ENCODE data around the gene ZRANB3. TPM values are rescaled to one million over a fixed set of nuclear protein-coding genes. Genes with fewer than 3 reads are reported as not detected.

The ZRANB3 gene
- total and polyA plus RNA-seq, 2 experiments from 2014 or later = 10.5 to 16.8 TPM

DNA sequence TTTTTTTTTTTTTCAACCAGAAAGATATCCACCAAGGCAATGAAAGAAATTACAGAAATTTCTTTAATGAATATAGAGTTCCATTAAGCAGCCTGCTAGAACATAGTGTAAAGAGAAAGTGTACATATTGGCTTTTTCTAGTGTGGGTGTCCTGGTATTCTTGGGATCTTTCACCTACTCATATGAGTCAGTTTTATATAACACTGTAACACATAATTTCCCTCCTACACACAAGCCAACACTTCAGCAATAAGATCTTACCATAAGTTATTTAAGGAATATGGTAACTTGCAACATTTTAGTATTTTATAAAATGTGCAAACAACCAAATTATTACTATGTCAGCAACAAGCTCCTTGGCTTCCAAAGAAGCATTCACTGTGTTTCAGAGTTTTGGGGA, 59.9 kb downstream of the ZRANB3 start (continued):
- TF ChIP-seq, protein P1, sequence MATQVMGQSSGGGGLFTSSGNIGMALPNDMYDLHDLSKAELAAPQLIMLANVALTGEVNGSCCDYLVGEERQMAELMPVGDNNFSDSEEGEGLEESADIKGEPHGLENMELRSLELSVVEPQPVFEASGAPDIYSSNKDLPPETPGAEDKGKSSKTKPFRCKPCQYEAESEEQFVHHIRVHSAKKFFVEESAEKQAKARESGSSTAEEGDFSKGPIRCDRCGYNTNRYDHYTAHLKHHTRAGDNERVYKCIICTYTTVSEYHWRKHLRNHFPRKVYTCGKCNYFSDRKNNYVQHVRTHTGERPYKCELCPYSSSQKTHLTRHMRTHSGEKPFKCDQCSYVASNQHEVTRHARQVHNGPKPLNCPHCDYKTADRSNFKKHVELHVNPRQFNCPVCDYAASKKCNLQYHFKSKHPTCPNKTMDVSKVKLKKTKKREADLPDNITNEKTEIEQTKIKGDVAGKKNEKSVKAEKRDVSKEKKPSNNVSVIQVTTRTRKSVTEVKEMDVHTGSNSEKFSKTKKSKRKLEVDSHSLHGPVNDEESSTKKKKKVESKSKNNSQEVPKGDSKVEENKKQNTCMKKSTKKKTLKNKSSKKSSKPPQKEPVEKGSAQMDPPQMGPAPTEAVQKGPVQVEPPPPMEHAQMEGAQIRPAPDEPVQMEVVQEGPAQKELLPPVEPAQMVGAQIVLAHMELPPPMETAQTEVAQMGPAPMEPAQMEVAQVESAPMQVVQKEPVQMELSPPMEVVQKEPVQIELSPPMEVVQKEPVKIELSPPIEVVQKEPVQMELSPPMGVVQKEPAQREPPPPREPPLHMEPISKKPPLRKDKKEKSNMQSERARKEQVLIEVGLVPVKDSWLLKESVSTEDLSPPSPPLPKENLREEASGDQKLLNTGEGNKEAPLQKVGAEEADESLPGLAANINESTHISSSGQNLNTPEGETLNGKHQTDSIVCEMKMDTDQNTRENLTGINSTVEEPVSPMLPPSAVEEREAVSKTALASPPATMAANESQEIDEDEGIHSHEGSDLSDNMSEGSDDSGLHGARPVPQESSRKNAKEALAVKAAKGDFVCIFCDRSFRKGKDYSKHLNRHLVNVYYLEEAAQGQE (IDR thresholded peaks at IDR 0.05; ENCODE audit: unreplicated experiment) = no peak

- Histone ChIP-seq H3K4me3 (no peak overlapping the region), H3K79me2 (replicated peaks; ENCODE audit: insufficient read depth) (no peaks in the 10 kb centered on the region)
Observed at GRCh38 chr2:135457279-135457678, 73.7 kb downstream of the ZRANB3 start.

GRCh38 chr2:135456835-135457234, 74.2 kb downstream of the ZRANB3 start:
- no peak for ATAC-seq
- DNase-seq (ENCODE audit: low spot score) = no peak
- peaks cover 38% of the 10 kb centered on the region for H3K9me3 Mint-ChIP-seq
- Histone ChIP-seq H3K79me2 (replicated peaks; ENCODE audit: insufficient read depth) (no peaks in the 10 kb centered on the region), H2AFZ (no peak overlapping the region), H4K20me1 (replicated peaks; ENCODE audit: insufficient read depth) (no peaks in the 10 kb centered on the region), H3K36me3 (ENCODE audit: insufficient read depth) (peaks cover 6% of the 10 kb centered on the region; the same call in 1 of the 2 replicates), H3K27ac (ENCODE audit: low read depth) (no peak overlapping the region), H3K9me2 (ENCODE audit: insufficient read depth) (no peaks in the 10 kb centered on the region), H3F3A (replicated peaks; ENCODE audit: low read depth) (no peaks in the 10 kb centered on the region), H3K27me3 (ENCODE audit: insufficient read depth) (no peaks in the 10 kb centered on the region), H3K4me3 (no peak overlapping the region), H3K4me2 (no peak overlapping the region), H3K4me1 (ENCODE audit: insufficient read depth) (peaks cover 14% of the 10 kb centered on the region)
- H3K4me1 Mint-ChIP-seq = peaks cover 9% of the 10 kb centered on the region; the same call in 2 of the 3 replicates
- no peak overlapping the region for H3K4me3 Mint-ChIP-seq
- no peaks in the 10 kb centered on the region for H3K27me3 Mint-ChIP-seq (ENCODE audit: insufficient read depth, low read depth, poor library complexity)
- no peak overlapping the region for H3K27ac Mint-ChIP-seq
- peaks cover 57% of the 10 kb centered on the region for H3K36me3 Mint-ChIP-seq (ENCODE audit: low read depth)
- TF ChIP-seq EZH2 (IDR thresholded peaks at IDR 0.05; ENCODE audit: low read depth, unreplicated experiment) (no peak), ZNF331 (CRISPR knock-in tag; IDR thresholded peaks at IDR 0.05; ENCODE audit: low read depth) (no peak), POLR2AphosphoS5 (IDR thresholded peaks at IDR 0.05; ENCODE audit: low read depth) (no peak), NANOG (IDR thresholded peaks at IDR 0.05; ENCODE audit: borderline replicate concordance) (no peak)
- TF ChIP-seq, protein P1 (IDR thresholded peaks at IDR 0.05; ENCODE audit: unreplicated experiment) = no peak
- TF ChIP-seq, protein P2, sequence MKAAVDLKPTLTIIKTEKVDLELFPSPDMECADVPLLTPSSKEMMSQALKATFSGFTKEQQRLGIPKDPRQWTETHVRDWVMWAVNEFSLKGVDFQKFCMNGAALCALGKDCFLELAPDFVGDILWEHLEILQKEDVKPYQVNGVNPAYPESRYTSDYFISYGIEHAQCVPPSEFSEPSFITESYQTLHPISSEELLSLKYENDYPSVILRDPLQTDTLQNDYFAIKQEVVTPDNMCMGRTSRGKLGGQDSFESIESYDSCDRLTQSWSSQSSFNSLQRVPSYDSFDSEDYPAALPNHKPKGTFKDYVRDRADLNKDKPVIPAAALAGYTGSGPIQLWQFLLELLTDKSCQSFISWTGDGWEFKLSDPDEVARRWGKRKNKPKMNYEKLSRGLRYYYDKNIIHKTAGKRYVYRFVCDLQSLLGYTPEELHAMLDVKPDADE (IDR thresholded peaks at IDR 0.05) = no peak

More at GRCh38 chr2:135457279-135457678, 73.7 kb downstream of the ZRANB3 start:
- no peak for DNase-seq (ENCODE audit: low spot score)
- no peaks in the 10 kb centered on the region for H3K9me2 ChIP-seq (ENCODE audit: insufficient read depth)
- Mint-ChIP-seq H3K4me3 (no peak overlapping the region), H3K36me3 (ENCODE audit: low read depth) (peaks cover 52% of the 10 kb centered on the region), H3K9me3 (peaks cover 33% of the 10 kb centered on the region), H3K27me3 (ENCODE audit: insufficient read depth, low read depth, poor library complexity) (no peaks in the 10 kb centered on the region), H3K27ac (no peak overlapping the region), H3K4me1 (peaks cover 13% of the 10 kb centered on the region; the same call in 2 of the 3 replicates)
- H3F3A ChIP-seq (replicated peaks; ENCODE audit: low read depth) = no peaks in the 10 kb centered on the region
- no peak for ATAC-seq
- no peak overlapping the region for H3K4me2 ChIP-seq
- H3K27me3 ChIP-seq (ENCODE audit: insufficient read depth) = no peaks in the 10 kb centered on the region
- H3K36me3 ChIP-seq (ENCODE audit: insufficient read depth) = peaks cover 6% of the 10 kb centered on the region; the same call in 1 of the 2 replicates
- no peak overlapping the region for H2AFZ ChIP-seq
- TF ChIP-seq NANOG (IDR thresholded peaks at IDR 0.05; ENCODE audit: borderline replicate concordance) (no peak), STAT1 (IDR thresholded peaks at IDR 0.05; ENCODE audit: unreplicated experiment) (no peak), EZH2phosphoT487 (IDR thresholded peaks at IDR 0.05; ENCODE audit: unreplicated experiment) (no peak), ZNF114 (CRISPR knock-in tag; IDR thresholded peaks at IDR 0.05) (no peak)
- TF ChIP-seq, protein P2 (IDR thresholded peaks at IDR 0.05) = no peak
- no peak overlapping the region for H3K27ac ChIP-seq (ENCODE audit: low read depth)
- H4K20me1 ChIP-seq (replicated peaks; ENCODE audit: insufficient read depth) = no peaks in the 10 kb centered on the region
- H3K4me1 ChIP-seq (ENCODE audit: insufficient read depth) = peaks cover 14% of the 10 kb centered on the region

Data from GM23338 (cell line).